ENCODE results near the gene SLC27A4.

SLC27A4 gene

GRCh38 chr9:128361986-128362646 is 21.8 kb downstream of the SLC27A4 start:
- H3K4me3 ChIP-seq (ENCODE audit: control insufficient read depth in 1 of 7, extremely low read depth in 1 of 7, insufficient read depth in 4 of 7, low read depth in 2 of 7, low read length in 6 of 7) = peak overlapping the region; percentile 29 to 83 (median 78)
- peak; percentile 68 to 77 (median 73) for DNase-seq
- no peaks in the 10 kb centered on the region for H3K9me3 ChIP-seq (ENCODE audit: control extremely low read depth in 1 of 5, control insufficient read depth in 4 of 5, insufficient read depth in 2 of 5, low read depth in 1 of 5, low read length in 4 of 5)
- CTCF ChIA-PET = interaction anchor here (0.9 to 6.9 kb wide), 19 partner anchors 9 to 132 kb away, joined by 3 to 80 read pairs (median 6); partner anchors contain the start of genes CERCAM and URM1
- H3K27ac ChIP-seq (ENCODE audit: insufficient read depth in 1 of 2, low read depth in 1 of 2, low read length in 2 of 2, poor library complexity in 1 of 2, severe bottlenecking in 2 of 2) = peak overlapping the region in 1 of 2 experiments; percentile 14
- H3K4me1 ChIP-seq (ENCODE audit: control extremely low read depth in 1 of 4, control insufficient read depth in 4 of 4, insufficient read depth in 4 of 4, low read length in 3 of 4) = peaks cover 0 to 25% (median 19%) of the 10 kb centered on the region in 4 experiments
- WGBS (ENCODE audit: insufficient coverage) = 11% methylated on average over 19 of the region's 20 CpGs
- peaks cover 0 to 20% (median under 1%) of the 10 kb centered on the region in 4 experiments for H3K36me3 ChIP-seq (ENCODE audit: control insufficient read depth in 4 of 4, insufficient read depth in 4 of 4, low read length in 3 of 4)
- POLR2A ChIA-PET = interaction anchor here (0.5 to 1.4 kb wide), 5 partner anchors 9 to 190 kb away, joined by 3 to 6 read pairs (median 3); partner anchors contain the start of genes SPTAN1 and URM1
- no peaks in the 10 kb centered on the region for H3K27me3 ChIP-seq (replicated peaks in 2 of 5; ENCODE audit: control insufficient read depth in 4 of 5, insufficient read depth in 5 of 5, low read length in 4 of 5)

- Histone ChIP-seq H3K27ac (ENCODE audit: insufficient read depth in 1 of 2, low read depth in 1 of 2, low read length in 2 of 2, poor library complexity in 1 of 2, severe bottlenecking in 2 of 2) (no peak overlapping the region), H3K9me3 (ENCODE audit: control extremely low read depth in 1 of 5, control insufficient read depth in 4 of 5, insufficient read depth in 2 of 5, low read depth in 1 of 5, low read length in 4 of 5) (no peaks in the 10 kb centered on the region), H3K4me3 (ENCODE audit: control insufficient read depth in 1 of 7, extremely low read depth in 1 of 7, insufficient read depth in 4 of 7, low read depth in 2 of 7, low read length in 6 of 7) (no peak overlapping the region), H3K4me1 (ENCODE audit: control extremely low read depth in 1 of 4, control insufficient read depth in 4 of 4, insufficient read depth in 4 of 4, low read length in 3 of 4) (peaks cover 0 to 25% (median 19%) of the 10 kb centered on the region in 4 experiments), H3K27me3 (replicated peaks in 2 of 5; ENCODE audit: control insufficient read depth in 4 of 5, insufficient read depth in 5 of 5, low read length in 4 of 5) (no peaks in the 10 kb centered on the region), H3K36me3 (ENCODE audit: control insufficient read depth in 4 of 4, insufficient read depth in 4 of 4, low read length in 3 of 4) (peaks cover 0 to 14% (median 0%) of the 10 kb centered on the region in 4 experiments)
- no peak for DNase-seq
- ChIA-PET POLR2A (interaction anchor here (0.5 to 1.4 kb wide), 3 partner anchors 8 to 190 kb away, joined by 3 to 6 read pairs (median 4); partner anchors contain the start of genes SPTAN1 and URM1), CTCF (interaction anchor here (0.9 to 6.9 kb wide), 16 partner anchors 8 to 132 kb away, joined by 3 to 80 read pairs (median 8); partner anchors contain the start of genes CERCAM and URM1)
- 92% methylated on average over 2 of the region's 3 CpGs for WGBS (ENCODE audit: insufficient coverage)
Measured at GRCh38 chr9:128362774-128363173, 22.4 kb downstream of the SLC27A4 start.

GRCh38 chr9:128365525-128365924 is 25.2 kb downstream of the SLC27A4 start:
- Histone ChIP-seq H3K4me3 (ENCODE audit: control insufficient read depth in 1 of 7, extremely low read depth in 1 of 7, insufficient read depth in 4 of 7, low read depth in 2 of 7, low read length in 6 of 7) (peak overlapping the region in 3 of 7 experiments; percentile 65 to 72 (median 68)), H3K9me3 (ENCODE audit: control extremely low read depth in 1 of 5, control insufficient read depth in 4 of 5, insufficient read depth in 2 of 5, low read depth in 1 of 5, low read length in 4 of 5) (no peaks in the 10 kb centered on the region), H3K27me3 (replicated peaks in 2 of 5; ENCODE audit: control insufficient read depth in 4 of 5, insufficient read depth in 5 of 5, low read length in 4 of 5) (no peaks in the 10 kb centered on the region), H3K36me3 (ENCODE audit: control insufficient read depth in 4 of 4, insufficient read depth in 4 of 4, low read length in 3 of 4) (no peaks in the 10 kb centered on the region), H3K27ac (ENCODE audit: insufficient read depth in 1 of 2, low read depth in 1 of 2, low read length in 2 of 2, poor library complexity in 1 of 2, severe bottlenecking in 2 of 2) (peak overlapping the region in 1 of 2 experiments; percentile 25), H3K4me1 (ENCODE audit: control extremely low read depth in 1 of 4, control insufficient read depth in 4 of 4, insufficient read depth in 4 of 4, low read length in 3 of 4) (peaks cover 1 to 30% (median 23%) of the 10 kb centered on the region in 4 experiments)
- ChIA-PET POLR2A (no interaction called here), CTCF (interaction anchor here (1.2 to 6.9 kb wide), 4 partner anchors 10 to 54 kb away, joined by 5 to 80 read pairs (median 6); partner anchors contain the start of gene CERCAM)
- 82% methylated on average over 3 of the region's 4 CpGs for WGBS (ENCODE audit: insufficient coverage)
- DNase-seq = no peak

GRCh38 chr9:128369024-128369706 is 28.8 kb downstream of the SLC27A4 start:
- 94% methylated on average over 9 of the region's 9 CpGs for WGBS (ENCODE audit: insufficient coverage)

GRCh38 chr9:128370367-128370751 is 30.0 kb downstream of the SLC27A4 start:
- ChIA-PET CTCF (interaction anchor here (1.2 to 2.7 kb wide), 5 partner anchors 9 to 68 kb away, joined by 3 to 21 read pairs (median 5); partner anchors contain the start of gene CERCAM), POLR2A (interaction anchor here (1.3 to 1.5 kb wide), 2 partner anchors 8 to 29 kb away, joined by 4 to 6 read pairs; no protein-coding TSS in a partner anchor)
- H3K36me3 ChIP-seq (ENCODE audit: control insufficient read depth in 4 of 4, insufficient read depth in 4 of 4, low read length in 3 of 4) = peaks cover 2 to 15% (median 12%) of the 10 kb centered on the region in 4 experiments
- H3K4me1 ChIP-seq (ENCODE audit: control extremely low read depth in 1 of 4, control insufficient read depth in 4 of 4, insufficient read depth in 4 of 4, low read length in 3 of 4) = peaks cover 10 to 28% (median 20%) of the 10 kb centered on the region in 4 experiments
- peak overlapping the region in 6 of 7 experiments; percentile 76 to 95 (median 92) for H3K4me3 ChIP-seq (ENCODE audit: control insufficient read depth in 1 of 7, extremely low read depth in 1 of 7, insufficient read depth in 4 of 7, low read depth in 2 of 7, low read length in 6 of 7)
- no peaks in the 10 kb centered on the region for H3K9me3 ChIP-seq (ENCODE audit: control extremely low read depth in 1 of 5, control insufficient read depth in 4 of 5, insufficient read depth in 2 of 5, low read depth in 1 of 5, low read length in 4 of 5)
- peak overlapping the region; percentile 86 to 92 for H3K27ac ChIP-seq (ENCODE audit: insufficient read depth in 1 of 2, low read depth in 1 of 2, low read length in 2 of 2, poor library complexity in 1 of 2, severe bottlenecking in 2 of 2)
- no peak for DNase-seq
- H3K27me3 ChIP-seq (replicated peaks in 2 of 5; ENCODE audit: control insufficient read depth in 4 of 5, insufficient read depth in 5 of 5, low read length in 4 of 5) = no peaks in the 10 kb centered on the region

More at GRCh38 chr9:128369024-128369706, 28.8 kb downstream of the SLC27A4 start:
- no peaks in the 10 kb centered on the region for H3K27me3 ChIP-seq (replicated peaks in 2 of 5; ENCODE audit: control insufficient read depth in 4 of 5, insufficient read depth in 5 of 5, low read length in 4 of 5)
- ChIA-PET POLR2A (no interaction called here), CTCF (interaction anchor here (1.2 to 1.9 kb wide), 2 partner anchors 52 kb away, joined by 3 to 10 read pairs; partner anchors contain the start of gene CERCAM)
- no peak overlapping the region for H3K4me3 ChIP-seq (ENCODE audit: control insufficient read depth in 1 of 7, extremely low read depth in 1 of 7, insufficient read depth in 4 of 7, low read depth in 2 of 7, low read length in 6 of 7)
- H3K9me3 ChIP-seq (ENCODE audit: control extremely low read depth in 1 of 5, control insufficient read depth in 4 of 5, insufficient read depth in 2 of 5, low read depth in 1 of 5, low read length in 4 of 5) = no peaks in the 10 kb centered on the region
- DNase-seq = peak in 2 of 3 donors; percentile 7 to 22
- no peak overlapping the region for H3K27ac ChIP-seq (ENCODE audit: insufficient read depth in 1 of 2, low read depth in 1 of 2, low read length in 2 of 2, poor library complexity in 1 of 2, severe bottlenecking in 2 of 2)
- peaks cover 10 to 38% (median 29%) of the 10 kb centered on the region in 4 experiments for H3K4me1 ChIP-seq (ENCODE audit: control extremely low read depth in 1 of 4, control insufficient read depth in 4 of 4, insufficient read depth in 4 of 4, low read length in 3 of 4)
- H3K36me3 ChIP-seq (ENCODE audit: control insufficient read depth in 4 of 4, insufficient read depth in 4 of 4, low read length in 3 of 4) = peaks cover 2 to 9% (median 6%) of the 10 kb centered on the region in 4 experiments

GRCh38 chr9:128370752-128371629 is 30.7 kb downstream of the SLC27A4 start, which contains the start of gene URM1:
Gene URM1 (plus strand): TSS chr9:128371374. CDS start chr9:128371381, 7 bp downstream.
- WGBS (ENCODE audit: insufficient coverage) = under 1% methylated on average over 55 of the region's 55 CpGs
- H3K4me3 ChIP-seq (ENCODE audit: control insufficient read depth in 1 of 7, extremely low read depth in 1 of 7, insufficient read depth in 4 of 7, low read depth in 2 of 7, low read length in 6 of 7) = peak within 1 kb of the TSS; percentile 74 to 95 (median 92)
- no peaks in the 10 kb centered on the region for H3K9me3 ChIP-seq (ENCODE audit: control extremely low read depth in 1 of 5, control insufficient read depth in 4 of 5, insufficient read depth in 2 of 5, low read depth in 1 of 5, low read length in 4 of 5)
- H3K36me3 ChIP-seq (ENCODE audit: control insufficient read depth in 4 of 4, insufficient read depth in 4 of 4, low read length in 3 of 4) = peaks cover 2 to 15% (median 14%) of the 10 kb centered on the region in 4 experiments
- CTCF ChIA-PET = interaction anchor here (1.2 to 2.7 kb wide), 6 partner anchors 9 to 67 kb away, joined by 3 to 21 read pairs (median 4); partner anchors contain the start of gene CERCAM
- DNase-seq = peak; percentile 98 to 99 (median 99)
- H3K4me1 ChIP-seq (ENCODE audit: control extremely low read depth in 1 of 4, control insufficient read depth in 4 of 4, insufficient read depth in 4 of 4, low read length in 3 of 4) = peaks cover 10 to 24% (median 19%) of the 10 kb centered on the region in 4 experiments
- H3K27me3 ChIP-seq (replicated peaks in 2 of 5; ENCODE audit: control insufficient read depth in 4 of 5, insufficient read depth in 5 of 5, low read length in 4 of 5) = no peaks in the 10 kb centered on the region
- peak within 1 kb of the TSS; percentile 86 to 92 for H3K27ac ChIP-seq (ENCODE audit: insufficient read depth in 1 of 2, low read depth in 1 of 2, low read length in 2 of 2, poor library complexity in 1 of 2, severe bottlenecking in 2 of 2)
- POLR2A ChIA-PET = interaction anchor here (0.8 to 1.5 kb wide), 3 partner anchors 9 to 30 kb away, joined by 3 to 6 read pairs (median 4); no protein-coding TSS in a partner anchor

Data from common myeloid progenitor, CD34-positive (primary cell).